Tibial nerve (tissue), 4 donors: ENCODE measurements around the gene WFIKKN2.

Experiments used
- EP300 ChIP-seq, 2 donors: sonication (generic); formaldehyde crosslinking; IDR thresholded peaks; one replicate each; pipeline ENCODE4 v1.6.1; 2017; ENCODE audit warnings: antibody characterized with exemption in 2 of 2, mild to moderate bottlenecking in 1 of 2
- POLR2A ChIP-seq, 2 donors: fragments of 450-650 bp; IDR thresholded peaks; one replicate each; pipeline ENCODE4 v1.6.1; 2017; ENCODE audit warnings: antibody characterized with exemption in 2 of 2, mild to moderate bottlenecking in 2 of 2, moderate library complexity in 2 of 2
- TF ChIP-seq, protein P1 (sequence below), 5 experiments: fragments of 200-600 bp in 3 of 5; fragments of 450-650 bp in 2 of 5; sonication (generic) in 3 of 5; IDR thresholded peaks; one replicate each; pipeline ENCODE4 v1.5.1; 2016 to 2019; ENCODE audit warnings: antibody characterized with exemption in 5 of 5, mild to moderate bottlenecking in 3 of 5, moderate library complexity in 2 of 5

DNA sequence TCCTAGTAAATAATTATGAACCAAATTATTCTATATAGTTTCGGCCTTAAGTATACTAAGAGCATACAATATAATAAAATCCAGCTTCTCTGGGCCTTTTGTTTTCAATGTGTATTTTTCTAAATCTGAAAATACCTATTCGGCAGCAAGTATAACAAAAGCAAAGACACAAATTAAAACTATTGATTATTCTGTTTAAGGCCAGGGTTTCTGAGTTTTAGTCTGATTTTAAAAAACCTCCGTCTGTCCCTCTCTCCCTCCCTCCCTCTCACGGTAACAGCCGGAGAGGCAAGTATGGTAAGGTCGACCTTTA, 29.3 kb downstream of the WFIKKN2 start:
- TF ChIP-seq, protein P1, sequence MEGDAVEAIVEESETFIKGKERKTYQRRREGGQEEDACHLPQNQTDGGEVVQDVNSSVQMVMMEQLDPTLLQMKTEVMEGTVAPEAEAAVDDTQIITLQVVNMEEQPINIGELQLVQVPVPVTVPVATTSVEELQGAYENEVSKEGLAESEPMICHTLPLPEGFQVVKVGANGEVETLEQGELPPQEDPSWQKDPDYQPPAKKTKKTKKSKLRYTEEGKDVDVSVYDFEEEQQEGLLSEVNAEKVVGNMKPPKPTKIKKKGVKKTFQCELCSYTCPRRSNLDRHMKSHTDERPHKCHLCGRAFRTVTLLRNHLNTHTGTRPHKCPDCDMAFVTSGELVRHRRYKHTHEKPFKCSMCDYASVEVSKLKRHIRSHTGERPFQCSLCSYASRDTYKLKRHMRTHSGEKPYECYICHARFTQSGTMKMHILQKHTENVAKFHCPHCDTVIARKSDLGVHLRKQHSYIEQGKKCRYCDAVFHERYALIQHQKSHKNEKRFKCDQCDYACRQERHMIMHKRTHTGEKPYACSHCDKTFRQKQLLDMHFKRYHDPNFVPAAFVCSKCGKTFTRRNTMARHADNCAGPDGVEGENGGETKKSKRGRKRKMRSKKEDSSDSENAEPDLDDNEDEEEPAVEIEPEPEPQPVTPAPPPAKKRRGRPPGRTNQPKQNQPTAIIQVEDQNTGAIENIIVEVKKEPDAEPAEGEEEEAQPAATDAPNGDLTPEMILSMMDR (IDR thresholded peaks at IDR 0.05): no peak
- TF ChIP-seq POLR2A (IDR thresholded peaks at IDR 0.05) (no peak), EP300 (IDR thresholded peaks at IDR 0.05) (no peak)
